HG02588 (cell line): ENCODE data around the gene NRG2.

Experiments used
- ATAC-seq: cut with Tn5 transposase; IDR thresholded peaks from one replicate; pipeline ENCODE4 v1.9.1; 2021; ENCODE audit warnings: mild to moderate bottlenecking, moderate library complexity; ENCODE audit not compliant: unreplicated experiment

The NRG2 gene

GRCh38 chr5:139821806-139822552 lies 221.1 kb downstream of the NRG2 start:
- no peak for ATAC-seq

- ATAC-seq, result no peak
Measured at GRCh38 chr5:139820606-139821005, 222.5 kb downstream of the NRG2 start.

- ATAC-seq, result no peak
Measured at GRCh38 chr5:139820130-139820529, 223.0 kb downstream of the NRG2 start.

- no peak for ATAC-seq
Measured at GRCh38 chr5:139817970-139818369, 225.1 kb downstream of the NRG2 start.

GRCh38 chr5:139817362-139817761 lies 225.7 kb downstream of the NRG2 start:
- ATAC-seq, result no peak

GRCh38 chr5:139816566-139816965 lies 226.5 kb downstream of the NRG2 start:
- no peak for ATAC-seq

- ATAC-seq, result no peak
Measured at GRCh38 chr5:139814704-139815280, 228.3 kb downstream of the NRG2 start.

GRCh38 chr5:139814191-139814601 lies 228.9 kb downstream of the NRG2 start:
- no peak for ATAC-seq

- ATAC-seq, result no peak
Measured at GRCh38 chr5:139812836-139813805, 230.0 kb downstream of the NRG2 start.

- ATAC-seq, result no peak
Measured at GRCh38 chr5:139812323-139812722, 230.8 kb downstream of the NRG2 start.

GRCh38 chr5:139811274-139811607 lies 231.9 kb downstream of the NRG2 start:
- no peak for ATAC-seq

- no peak for ATAC-seq
Measured at GRCh38 chr5:139810341-139811273, 232.5 kb downstream of the NRG2 start.

- ATAC-seq, result no peak
Measured at GRCh38 chr5:139809331-139809810, 233.7 kb downstream of the NRG2 start.

GRCh38 chr5:139808481-139809330 lies 234.4 kb downstream of the NRG2 start:
- ATAC-seq, result no peak

- no peak for ATAC-seq
Measured at GRCh38 chr5:139807647-139808030, 235.5 kb downstream of the NRG2 start.

GRCh38 chr5:139806726-139807646 lies 236.1 kb downstream of the NRG2 start:
- ATAC-seq, result no peak

GRCh38 chr5:139806111-139806510 lies 237.0 kb downstream of the NRG2 start:
- no peak for ATAC-seq

- no peak for ATAC-seq
Measured at GRCh38 chr5:139805545-139805944, 237.6 kb downstream of the NRG2 start.
